Liver (tissue), 3 donors: Measurements from ENCODE around the gene MEX3C.

Experiments
- ATF3 ChIP-seq: IDR thresholded peaks from 2 replicates; pipeline ENCODE4 v1.6.1; 2016; ENCODE audit warnings: antibody characterized with exemption
- CTCF ChIP-seq: fragments of 150-350 bp; IDR thresholded peaks from 2 replicates; pipeline ENCODE4 v1.5.1; 2017; ENCODE audit warnings: improper control_type of control experiment, low read depth, low read length; ENCODE audit not compliant: missing input control
- EGR1 ChIP-seq, 2 donors: IDR thresholded peaks; 2 replicates each; pipeline ENCODE4 v1.6.1; 2016 to 2018; ENCODE audit warnings: antibody characterized with exemption in 2 of 2, low read depth in 2 of 2
- FOXA1 ChIP-seq: IDR thresholded peaks from 2 replicates; pipeline ENCODE4 v1.6.1; 2016; ENCODE audit warnings: antibody characterized with exemption
- GABPA ChIP-seq, 2 donors: IDR thresholded peaks in 1 of 2; conservative IDR thresholded peaks in 1 of 2; 2 replicates each; pipeline ENCODE4 v1.6.1; 2016; ENCODE audit warnings: antibody characterized with exemption in 2 of 2, mild to moderate bottlenecking in 1 of 2, moderate library complexity in 1 of 2
- HNF4A ChIP-seq, 2 donors: conservative IDR thresholded peaks; 2 replicates each; pipeline ENCODE4 v1.6.1; 2016; ENCODE audit warnings: antibody characterized with exemption in 2 of 2, mild to moderate bottlenecking in 2 of 2
- MAX ChIP-seq: IDR thresholded peaks from 2 replicates; pipeline ENCODE4 v1.6.1; 2016; ENCODE audit warnings: antibody characterized with exemption
- RAD21 ChIP-seq, 2 donors: IDR thresholded peaks; 2 replicates each; pipeline ENCODE4 v1.6.1; 2016; ENCODE audit warnings: antibody characterized with exemption in 2 of 2, mild to moderate bottlenecking in 2 of 2
- REST ChIP-seq: IDR thresholded peaks from 2 replicates; pipeline ENCODE4 v1.6.1; 2016; ENCODE audit warnings: antibody characterized with exemption, mild to moderate bottlenecking
- RXRA ChIP-seq, 2 donors: IDR thresholded peaks; 2 replicates each; pipeline ENCODE4 v1.6.1; 2017 to 2018; ENCODE audit warnings: antibody characterized with exemption in 2 of 2, mild to moderate bottlenecking in 1 of 2
- SP1 ChIP-seq: IDR thresholded peaks from 2 replicates; pipeline ENCODE4 v1.6.1; 2018; ENCODE audit warnings: antibody characterized with exemption, mild to moderate bottlenecking
- TAF1 ChIP-seq: conservative IDR thresholded peaks from 2 replicates; pipeline ENCODE4 v1.6.1; 2016; ENCODE audit warnings: antibody characterized with exemption, mild to moderate bottlenecking
- ZBTB33 ChIP-seq: IDR thresholded peaks from 2 replicates; pipeline ENCODE4 v1.6.1; 2016; ENCODE audit warnings: antibody characterized with exemption
- donor health status: healthy.
- donor health status: healthy.

- TF ChIP-seq CTCF (no peak), REST (no peak), RAD21 (IDR thresholded peaks at IDR 0.05) (no peak), FOXA1 (no peak), MAX (no peak), TAF1 (no peak), SP1 (no peak), ZBTB33 (no peak), ATF3 (no peak), GABPA (IDR thresholded peaks at IDR 0.05 in 1 of 2, conservative IDR thresholded peaks at IDR 0.05 in 1 of 2) (no peak), RXRA (IDR thresholded peaks at IDR 0.05) (no peak), EGR1 (IDR thresholded peaks at IDR 0.05; ENCODE audit: low read depth in 2 of 2) (no peak), HNF4A (conservative IDR thresholded peaks at IDR 0.05) (no peak)
Measured at GRCh38 chr18:51184091-51184457, 13.4 kb downstream of the MEX3C start.
